Measurements from ENCODE around the gene FLT3. TPM values are rescaled to one million over a fixed set of nuclear protein-coding genes. Genes with fewer than 3 reads are reported as not detected.

Gene FLT3
- total RNA-seq, 4 donors from 2014 or later: 0.47 to 1.2 (median 1.2) TPM

- Histone ChIP-seq H3K36me3 (no peaks in the 10 kb centered on the region), H3K4me1 (peaks cover 3% of the 10 kb centered on the region), H3K9me3 (no peaks in the 10 kb centered on the region), H3K4me3 (no peak overlapping the region), H3K27ac (no peak overlapping the region), H3K27me3 (no peaks in the 10 kb centered on the region)
- no peak for TF ChIP-seq EP300 (IDR thresholded peaks at IDR 0.05)
- 73% methylated on average over 6 of the region's 6 CpGs for WGBS
- DNase-seq (ENCODE audit: low spot score in 2 of 2): no peak
These were observed 97.3 kb downstream of the FLT3 start for GRCh38 chr13:28002886-28003698.

DNA sequence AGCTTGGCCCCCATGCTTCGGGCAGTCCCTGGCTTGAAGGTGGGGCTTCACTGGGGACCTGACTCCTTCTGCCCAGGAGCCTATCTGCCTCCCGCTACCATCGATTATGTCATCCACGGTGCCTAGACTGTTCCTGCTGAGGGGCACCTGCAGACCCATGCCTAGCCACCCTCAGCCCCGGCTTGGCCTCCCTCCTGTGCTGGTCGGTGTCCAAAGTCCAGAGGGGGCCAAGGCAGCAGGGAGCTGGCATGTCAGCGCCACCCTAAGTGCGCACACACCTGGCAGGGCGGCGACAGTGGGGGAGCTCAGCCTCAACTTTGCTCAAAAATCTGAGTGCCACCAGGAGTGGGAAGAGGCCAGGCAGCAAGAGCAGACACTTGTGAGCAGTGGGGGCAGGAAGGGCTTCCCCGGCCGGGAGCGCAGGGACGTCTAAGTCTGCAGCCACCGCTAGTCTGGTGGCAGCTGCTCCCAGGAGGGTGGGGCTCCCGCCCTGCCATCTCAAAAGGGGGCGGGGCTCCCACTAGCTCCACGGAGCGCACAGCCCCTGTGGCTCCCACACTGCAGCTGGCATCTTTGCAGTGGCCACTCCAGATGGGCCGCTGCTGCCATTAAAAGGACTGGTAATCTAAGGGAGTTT, 98.4 kb downstream of the FLT3 start:
- H3K36me3 ChIP-seq: no peaks in the 10 kb centered on the region
- no peak for DNase-seq (ENCODE audit: low spot score in 2 of 2)
- no peak overlapping the region for H3K27ac ChIP-seq
- peaks cover 3% of the 10 kb centered on the region for H3K4me1 ChIP-seq
- no peaks in the 10 kb centered on the region for H3K27me3 ChIP-seq
- WGBS: 80% methylated on average over 9 of the region's 20 CpGs
- TF ChIP-seq POLR2A (IDR thresholded peaks at IDR 0.05): no peak
- TF ChIP-seq POLR2AphosphoS5 (IDR thresholded peaks at IDR 0.05): no peak
- H3K4me3 ChIP-seq: no peak overlapping the region
- H3K9me3 ChIP-seq: no peaks in the 10 kb centered on the region

DNA sequence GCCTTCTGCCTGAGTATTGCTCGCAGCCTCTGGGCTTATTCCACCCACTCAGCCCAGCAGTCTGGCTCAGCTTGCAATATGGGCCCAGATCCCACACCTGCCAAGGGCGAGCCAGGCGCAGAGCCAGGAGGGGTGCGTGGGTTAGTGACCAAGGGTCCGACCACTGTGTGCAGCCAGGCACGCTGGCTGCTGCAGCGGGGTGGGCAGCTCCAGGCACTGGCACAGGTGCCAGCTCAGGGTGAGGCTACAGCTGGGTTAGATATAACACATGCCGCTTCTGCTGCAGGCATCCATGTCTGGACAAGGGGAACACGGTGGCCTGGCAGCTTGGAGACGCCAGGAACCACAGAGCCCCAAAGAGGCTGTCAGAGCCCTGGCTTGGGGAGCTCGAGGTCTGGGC, 99.3 kb downstream of the FLT3 start:
- Histone ChIP-seq H3K27ac (no peak overlapping the region), H3K27me3 (no peaks in the 10 kb centered on the region), H3K9me3 (no peaks in the 10 kb centered on the region), H3K36me3 (no peaks in the 10 kb centered on the region), H3K4me3 (no peak overlapping the region), H3K4me1 (peaks cover 3% of the 10 kb centered on the region)
- no peak for TF ChIP-seq POLR2AphosphoS5 (IDR thresholded peaks at IDR 0.05)
- TF ChIP-seq, protein P1, sequence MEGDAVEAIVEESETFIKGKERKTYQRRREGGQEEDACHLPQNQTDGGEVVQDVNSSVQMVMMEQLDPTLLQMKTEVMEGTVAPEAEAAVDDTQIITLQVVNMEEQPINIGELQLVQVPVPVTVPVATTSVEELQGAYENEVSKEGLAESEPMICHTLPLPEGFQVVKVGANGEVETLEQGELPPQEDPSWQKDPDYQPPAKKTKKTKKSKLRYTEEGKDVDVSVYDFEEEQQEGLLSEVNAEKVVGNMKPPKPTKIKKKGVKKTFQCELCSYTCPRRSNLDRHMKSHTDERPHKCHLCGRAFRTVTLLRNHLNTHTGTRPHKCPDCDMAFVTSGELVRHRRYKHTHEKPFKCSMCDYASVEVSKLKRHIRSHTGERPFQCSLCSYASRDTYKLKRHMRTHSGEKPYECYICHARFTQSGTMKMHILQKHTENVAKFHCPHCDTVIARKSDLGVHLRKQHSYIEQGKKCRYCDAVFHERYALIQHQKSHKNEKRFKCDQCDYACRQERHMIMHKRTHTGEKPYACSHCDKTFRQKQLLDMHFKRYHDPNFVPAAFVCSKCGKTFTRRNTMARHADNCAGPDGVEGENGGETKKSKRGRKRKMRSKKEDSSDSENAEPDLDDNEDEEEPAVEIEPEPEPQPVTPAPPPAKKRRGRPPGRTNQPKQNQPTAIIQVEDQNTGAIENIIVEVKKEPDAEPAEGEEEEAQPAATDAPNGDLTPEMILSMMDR (IDR thresholded peaks at IDR 0.05): no peak
- 63% methylated on average over 7 of the region's 11 CpGs for WGBS
- no peak for DNase-seq (ENCODE audit: low spot score in 2 of 2)

- no peak overlapping the region for H3K27ac ChIP-seq
- H3K27me3 ChIP-seq: no peaks in the 10 kb centered on the region
- H3K4me1 ChIP-seq: peaks cover 3% of the 10 kb centered on the region
- no peaks in the 10 kb centered on the region for H3K9me3 ChIP-seq
- no peak overlapping the region for H3K4me3 ChIP-seq
- WGBS: 28% methylated on average over 5 of the region's 5 CpGs
- TF ChIP-seq, protein P1 (IDR thresholded peaks at IDR 0.05): no peak
- TF ChIP-seq POLR2AphosphoS5 (IDR thresholded peaks at IDR 0.05) (no peak), POLR2A (IDR thresholded peaks at IDR 0.05) (no peak), EP300 (IDR thresholded peaks at IDR 0.05) (no peak)
- H3K36me3 ChIP-seq: no peaks in the 10 kb centered on the region
- no peak for DNase-seq (ENCODE audit: low spot score in 2 of 2)
These were observed 99.8 kb downstream of the FLT3 start for GRCh38 chr13:28000567-28000966.

DNA sequence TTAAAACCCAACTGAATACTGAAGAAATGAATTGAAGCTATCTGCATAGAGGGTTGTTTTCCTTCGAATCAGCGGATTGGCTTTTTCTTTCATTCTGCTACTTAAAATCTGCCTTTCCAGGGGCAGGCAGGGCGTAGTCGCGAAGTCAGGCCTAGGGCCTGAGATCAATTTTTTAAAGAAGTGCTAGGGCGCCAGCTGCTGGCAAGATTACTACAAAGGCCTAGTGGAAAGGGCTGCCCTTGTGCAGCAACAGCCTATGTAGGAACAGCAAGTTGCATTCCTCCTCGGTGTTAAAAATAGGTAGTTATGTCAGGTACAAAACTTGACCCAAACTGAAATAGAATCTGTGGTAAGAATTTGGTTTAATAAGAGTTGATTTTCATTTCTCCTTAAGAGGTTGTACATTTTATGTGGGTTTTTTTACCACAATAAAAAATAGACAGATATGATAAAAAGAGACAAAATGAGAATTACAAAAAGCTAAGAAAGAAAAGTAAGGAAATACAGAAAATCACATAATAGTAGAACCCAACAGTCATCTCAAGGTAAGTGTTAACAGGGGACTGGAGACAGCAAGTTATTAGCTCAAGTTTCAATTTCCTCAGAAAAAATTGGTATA, 102.4 kb downstream of the FLT3 start:
- no peak for DNase-seq (ENCODE audit: low spot score in 2 of 2)
- Histone ChIP-seq H3K4me3 (no peak overlapping the region), H3K27ac (no peak overlapping the region), H3K36me3 (no peaks in the 10 kb centered on the region), H3K9me3 (no peaks in the 10 kb centered on the region), H3K27me3 (no peaks in the 10 kb centered on the region), H3K4me1 (peaks cover 3% of the 10 kb centered on the region)
- TF ChIP-seq, protein P1 (IDR thresholded peaks at IDR 0.05): no peak
- no peak for TF ChIP-seq EP300 (IDR thresholded peaks at IDR 0.05)
- no peak for TF ChIP-seq POLR2AphosphoS5 (IDR thresholded peaks at IDR 0.05)
- TF ChIP-seq POLR2A (IDR thresholded peaks at IDR 0.05): no peak
- WGBS: 44% methylated on average over 7 of the region's 7 CpGs

DNA sequence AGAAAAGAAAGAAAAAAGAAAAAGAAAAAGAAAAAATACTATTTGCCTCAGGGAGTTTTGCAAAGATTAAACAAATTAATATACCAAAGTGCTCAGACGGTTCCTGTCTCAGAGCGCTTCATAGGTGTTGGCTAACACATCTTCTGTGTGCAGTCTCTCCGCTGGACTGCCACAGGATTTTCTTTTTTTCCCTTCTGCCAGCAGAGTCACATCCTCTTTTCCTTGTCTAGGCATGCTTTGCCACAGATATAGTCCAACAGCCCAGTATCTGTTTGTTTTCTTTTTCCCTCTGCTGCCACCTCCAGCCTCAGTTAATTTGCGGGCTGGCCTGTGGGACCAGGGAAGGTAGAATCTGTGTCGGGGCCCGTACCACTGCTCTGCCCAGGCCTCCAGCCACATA, 108.5 kb downstream of the FLT3 start:
- no peaks in the 10 kb centered on the region for H3K36me3 ChIP-seq
- TF ChIP-seq, protein P1 (IDR thresholded peaks at IDR 0.05): no peak
- no peak for TF ChIP-seq POLR2A (IDR thresholded peaks at IDR 0.05)
- WGBS: 58% methylated on average over 6 of the region's 6 CpGs
- no peak for DNase-seq (ENCODE audit: low spot score in 2 of 2)
- H3K4me3 ChIP-seq: no peak overlapping the region
- no peaks in the 10 kb centered on the region for H3K4me1 ChIP-seq
- no peaks in the 10 kb centered on the region for H3K9me3 ChIP-seq
- no peak overlapping the region for H3K27ac ChIP-seq
- H3K27me3 ChIP-seq: peaks cover 35% of the 10 kb centered on the region
